Gastroesophageal sphincter (tissue), 4 donors: ENCODE data around the gene SSTR3. TPM values are rescaled to one million over a fixed set of nuclear protein-coding genes. Genes with fewer than 3 reads are reported as not detected.

ENCODE experiments used
- ATAC-seq: fragments of 150-250 bp; one replicate; pipeline ENCODE4 v1.9.1; 2016; ENCODE audit warnings: mild to moderate bottlenecking, moderate library complexity
- H3K27ac ChIP-seq, 4 donors: fragments of 200-600 bp; sonication (generic) in 3 of 4; 1 replicate in 3 of 4; 2 replicates in 1 of 4; pipeline ENCODE4 v1.5.1; 2016 to 2019
- H3K27me3 ChIP-seq: fragments of 200-600 bp; sonication (generic); one replicate; pipeline ENCODE4 v1.5.1; 2019
- H3K36me3 ChIP-seq, 2 donors: fragments of 200-600 bp; sonication (generic); one replicate each; pipeline ENCODE4 v1.5.1; 2019; ENCODE audit warnings: control low read depth in 1 of 2
- H3K4me1 ChIP-seq, 3 donors: fragments of 200-600 bp; sonication (generic); 1 replicate in 2 of 3; 2 replicates in 1 of 3; pipeline ENCODE4 v1.5.1; 2016 to 2019; ENCODE audit warnings: control low read depth in 2 of 3
- H3K4me3 ChIP-seq, 2 donors: fragments of 200-600 bp; sonication (generic); one replicate each; pipeline ENCODE4 v1.5.1; 2019; ENCODE audit warnings: mild to moderate bottlenecking in 1 of 2, moderate library complexity in 1 of 2
- H3K9me3 ChIP-seq, 3 donors: fragments of 200-600 bp; sonication (generic); one replicate each; pipeline ENCODE4 v1.5.1; 2017 to 2019; ENCODE audit warnings: control low read depth in 2 of 3
- CTCF ChIP-seq, 4 experiments: fragments of 200-600 bp in 2 of 4; fragments of 450-650 bp in 2 of 4; sonication (generic) in 1 of 4; IDR thresholded peaks; one replicate each; pipeline ENCODE4 v1.5.1; 2017 to 2019; ENCODE audit warnings: antibody characterized with exemption in 4 of 4, mild to moderate bottlenecking in 2 of 4, moderate library complexity in 2 of 4
- EP300 ChIP-seq: sonication (generic); formaldehyde crosslinking; IDR thresholded peaks from one replicate; pipeline ENCODE4 v1.6.1; 2017; ENCODE audit warnings: antibody characterized with exemption, mild to moderate bottlenecking
- POLR2A ChIP-seq, 2 donors: fragments of 450-650 bp; IDR thresholded peaks; one replicate each; pipeline ENCODE4 v1.6.1; 2017; ENCODE audit warnings: antibody characterized with exemption in 2 of 2, mild to moderate bottlenecking in 2 of 2, moderate library complexity in 1 of 2
- POLR2AphosphoS5 ChIP-seq: sonication (generic); formaldehyde crosslinking; IDR thresholded peaks from one replicate; pipeline ENCODE4 v1.6.1; 2017; ENCODE audit warnings: antibody characterized with exemption
- WGBS, 2 donors: methylation state at CpG; one replicate each; pipeline ENCODE4 v1.1.5; 2018; ENCODE audit warnings: low coverage in 1 of 2; 5-methylcytosine and 5-hydroxymethylcytosine counted together
- total RNA-seq, 4 donors: library from RNA; depleted of rRNA; stranded (reverse); fragments of >200 nt; gene quantifications; one replicate each; pipeline ENCODE4 v1.1.0, GENCODE V29; 2016

Gene SSTR3
- total RNA-seq, 4 donors from 2014 or later = not detected

- Histone ChIP-seq H3K4me1 (peaks cover 0 to 4% (median 0%) of the 10 kb centered on the region in 3 donors), H3K27me3 (peaks cover 49% of the 10 kb centered on the region), H3K36me3 (no peaks in the 10 kb centered on the region), H3K9me3 (no peaks in the 10 kb centered on the region), H3K4me3 (no peak overlapping the region), H3K27ac (no peak overlapping the region)
- no CpG with 5 or more reads among the region's 24 CpGs for WGBS, 2 donors
- no peak for ATAC-seq
- TF ChIP-seq EP300 = no peak
- no peak for TF ChIP-seq CTCF (IDR thresholded peaks at IDR 0.05)
- TF ChIP-seq POLR2A (IDR thresholded peaks at IDR 0.05) = no peak
- TF ChIP-seq POLR2AphosphoS5 = no peak
Observed at GRCh38 chr22:37211075-37211865, 1.0 kb downstream of the SSTR3 start.

- Histone ChIP-seq H3K27me3 (peaks cover 48% of the 10 kb centered on the region), H3K27ac (no peak overlapping the region), H3K4me1 (peaks cover 0 to 4% (median 0%) of the 10 kb centered on the region in 3 donors), H3K9me3 (no peaks in the 10 kb centered on the region), H3K4me3 (no peak overlapping the region), H3K36me3 (no peaks in the 10 kb centered on the region)
- no peak for TF ChIP-seq POLR2A (IDR thresholded peaks at IDR 0.05)
- no peak for TF ChIP-seq CTCF (IDR thresholded peaks at IDR 0.05)
- no peak for TF ChIP-seq POLR2AphosphoS5
- TF ChIP-seq EP300 = no peak
- WGBS, 2 donors = 80% methylated on average over 6 of the region's 15 CpGs; no CpG with 5 or more reads in 1 of the 2 donors
- no peak for ATAC-seq
Observed at GRCh38 chr22:37210041-37210803, 2.1 kb downstream of the SSTR3 start.

GRCh38 chr22:37209140-37209845 is 3.0 kb downstream of the SSTR3 start:
- Histone ChIP-seq H3K4me3 (no peak overlapping the region), H3K36me3 (no peaks in the 10 kb centered on the region), H3K9me3 (no peaks in the 10 kb centered on the region), H3K27ac (no peak overlapping the region), H3K27me3 (peaks cover 41% of the 10 kb centered on the region), H3K4me1 (peaks cover 0 to 4% (median 0%) of the 10 kb centered on the region in 3 donors)
- WGBS, 2 donors = 80 to 87% methylated on average over 3 of the region's 9 CpGs
- no peak for ATAC-seq
- no peak for TF ChIP-seq EP300
- no peak for TF ChIP-seq CTCF (IDR thresholded peaks at IDR 0.05)
- TF ChIP-seq POLR2AphosphoS5 = no peak
- TF ChIP-seq POLR2A (IDR thresholded peaks at IDR 0.05) = no peak

- Histone ChIP-seq H3K9me3 (no peaks in the 10 kb centered on the region), H3K36me3 (no peaks in the 10 kb centered on the region), H3K27ac (no peak overlapping the region), H3K4me1 (peaks cover 0 to 4% (median 0%) of the 10 kb centered on the region in 3 donors), H3K4me3 (no peak overlapping the region), H3K27me3 (peaks cover 34% of the 10 kb centered on the region)
- no CpG with 5 or more reads among the region's 7 CpGs for WGBS, 2 donors
- TF ChIP-seq EP300 = no peak
- TF ChIP-seq POLR2AphosphoS5 = no peak
- no peak for TF ChIP-seq POLR2A (IDR thresholded peaks at IDR 0.05)
- TF ChIP-seq CTCF (IDR thresholded peaks at IDR 0.05) = no peak
- ATAC-seq = no peak
Observed at GRCh38 chr22:37208401-37209139, 3.7 kb downstream of the SSTR3 start.
